Heart left ventricle (tissue), 16 donors: ENCODE measurements around the gene UBE3B. TPM values are rescaled to one million over a fixed set of nuclear protein-coding genes. Genes with fewer than 3 reads are reported as not detected.

Experiments
- ATAC-seq, 4 donors: fragments of 200-7000 bp; cut with Tn5 transposase; one replicate each; pipeline ENCODE4 v1.9.1; 2020 to 2022; ENCODE audit warnings: moderate library complexity in 4 of 4, mild to moderate bottlenecking in 3 of 4, moderate number of reproducible peaks in 1 of 4
- DNase-seq, 5 donors: peaks; one replicate each; pipeline ENCODE4 v3.0.0-alpha.2; 2020
- H3K27ac ChIP-seq, 12 donors: fragments of 200-600 bp; sonication (generic) in 4 of 12; one replicate each; pipeline versions ENCODE4 v1.5.0 to v1.8.0; 2016 to 2022; ENCODE audit warnings: mild to moderate bottlenecking in 2 of 12
- H3K27me3 ChIP-seq, 9 donors: fragments of 200-600 bp; sonication (generic) in 2 of 9; one replicate each; pipeline versions ENCODE4 v1.5.1 to v1.8.0; 2016 to 2022; ENCODE audit warnings: mild to moderate bottlenecking in 3 of 9
- H3K36me3 ChIP-seq, 9 donors: fragments of 200-600 bp; sonication (generic) in 2 of 9; one replicate each; pipeline versions ENCODE4 v1.5.0 to v1.8.0; 2018 to 2022; ENCODE audit warnings: mild to moderate bottlenecking in 2 of 9
- H3K4me1 ChIP-seq, 12 donors: fragments of 200-600 bp; sonication (generic) in 4 of 12; one replicate each; pipeline versions ENCODE4 v1.5.0 to v1.8.0; 2016 to 2022; ENCODE audit warnings: mild to moderate bottlenecking in 3 of 12
- H3K4me3 ChIP-seq, 12 donors: fragments of 200-600 bp; sonication (generic) in 4 of 12; one replicate each; pipeline versions ENCODE4 v1.5.0 to v1.8.0; 2017 to 2022; ENCODE audit warnings: mild to moderate bottlenecking in 9 of 12, moderate library complexity in 4 of 12
- H3K9me3 ChIP-seq, 12 donors: fragments of 200-600 bp; sonication (generic) in 4 of 12; one replicate each; pipeline versions ENCODE4 v1.5.0 to v1.8.0; 2016 to 2022; ENCODE audit warnings: mild to moderate bottlenecking in 1 of 12
- POLR2A ChIP-seq, 2 donors: fragments of 450-650 bp; IDR thresholded peaks; one replicate each; pipeline ENCODE4 v1.6.1; 2017; ENCODE audit warnings: antibody characterized with exemption in 2 of 2, mild to moderate bottlenecking in 2 of 2, moderate library complexity in 2 of 2
- WGBS, 4 donors: extraction: QIAGEN DNeasy Blood & Tissue Kit in 2 of 4; methylation state at CpG; one replicate each; pipeline versions ENCODE4 v1.1.5 to v1.1.7; 2013 to 2018; 5-methylcytosine and 5-hydroxymethylcytosine counted together
- intact Hi-C, 10 donors: fragments of 100-400 bp; cut with DNase I; formaldehyde crosslinking; loops; one replicate each; pipeline versions ENCODE4 v1.11.1 to v1.14.2; 2022
- polyA plus RNA-seq, 2 donors: library from polyadenylated mRNA; stranded (reverse); fragments of 200-250 nt; gene quantifications; one replicate each; pipeline ENCODE4 v1.2.3, GENCODE V29; 2013
- total RNA-seq, 9 donors: library from RNA; depleted of rRNA in 2 of 9; stranded (reverse); fragments of >200 nt in 2 of 9; fragmentation: NEBNext Ultra II Directional in 3 of 9; extraction: Animal tissue kit (Norgen Biotek cat#: 25700) in 3 of 9; gene quantifications; one replicate each; pipeline versions ENCODE4 v1.1.0 to v1.2.4, GENCODE V29; 2016 to 2023
- TF ChIP-seq, protein P1 (sequence below), 12 donors: fragments of 200-600 bp; sonication (generic) in 4 of 12; IDR thresholded peaks; one replicate each; pipeline versions ENCODE4 v1.5.0 to v1.8.0; 2018 to 2022; ENCODE audit warnings: antibody characterized with exemption in 12 of 12, mild to moderate bottlenecking in 5 of 12
- donor health status: ischemic (EF 13 %, LVEDD 7.1; RV severe dilation, severe dysfunction).
- donor health status: healthy with polysubstance abuse.
- donor health status: DM: no; HTN: yes; CAD: no.
- donor health status: DM: no; HTN: no; CAD: no.
- donor health status: ischemic (EF 25% LVEDD 6.9; RV normal size, moderate dysfunction).
- donor health status: ischemic (EF 25% LVEDD 5.7; RV mildly dilated, moderate dysfunction).
- donor health status: healthy.
- donor health status: DM: yes; HTN: yes; CAD: no.
- donor health status: ischemic (EF 35%, LVEDD 5.7; RV mildly dilated, moderate dysfunction).
- donor health status: nonischemic (EF 11% LVEDD 7.7; RV severe dilation, severe dysfunction).
- donor health status: DM: yes; HTN: yes; CAD: no.
- donor health status: PGD.
- donor health status: ischemic (EF 29% LVEDD 5.4; RV normal size, mild dysfunction).
- donor health status: nonischemic (EF 23%, LVEDD 6.1; RV moderate dilation, normal function).

Gene UBE3B
- total and polyA plus RNA-seq, 11 donors, result 19.1 to 82.7 (median 50.6) TPM

DNA sequence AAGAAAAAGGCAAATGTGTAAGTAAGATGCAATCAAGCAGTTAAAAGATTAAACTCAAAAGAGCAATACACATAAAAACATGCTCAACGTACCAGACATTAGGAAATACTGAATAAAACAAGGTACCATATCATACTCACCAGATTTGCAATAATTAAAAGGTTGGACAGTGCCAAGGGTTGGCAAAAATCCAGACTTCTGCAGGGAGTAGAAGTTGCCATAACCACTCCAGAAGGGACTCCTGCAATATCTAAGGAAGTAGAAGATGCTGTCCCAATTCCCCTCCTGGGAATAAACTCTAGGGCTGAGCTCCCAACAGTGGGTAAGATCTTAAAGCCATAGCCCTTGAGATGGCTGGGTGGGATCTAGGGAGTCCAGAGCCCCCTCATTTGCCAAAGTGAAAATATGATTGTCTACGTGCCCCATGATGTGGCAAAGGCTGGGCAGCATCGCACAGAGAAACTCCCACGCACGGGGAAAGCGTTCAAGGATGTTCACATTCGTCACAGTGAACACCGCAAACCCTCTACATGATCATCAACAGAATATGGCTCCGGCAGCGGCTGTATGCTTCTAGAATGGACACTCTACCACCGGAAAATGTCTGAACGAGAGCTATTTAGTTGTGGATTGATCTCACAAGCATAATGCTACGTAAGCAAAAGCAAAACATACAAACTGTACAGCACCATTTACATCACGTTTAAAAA, 12.6 kb upstream of the UBE3B start:
- intact Hi-C loops, result no loop called here
- Histone ChIP-seq H3K4me1 (peaks cover 64 to 98% (median 91%) of the 10 kb centered on the region in 12 donors), H3K27me3 (no peaks in the 10 kb centered on the region), H3K4me3 (no peak overlapping the region), H3K9me3 (no peaks in the 10 kb centered on the region), H3K36me3 (peaks cover 0 to 60% (median 32%) of the 10 kb centered on the region in 9 donors), H3K27ac (peak overlapping the region in 11 of 12 donors; percentile 93 to 100 (median 96))
- DNase-seq (no peak), ATAC-seq (no peak)
- 87 to 90% (median 89%) methylated on average over 14 of the region's 14 CpGs for WGBS, 4 donors
- TF ChIP-seq, protein P1, sequence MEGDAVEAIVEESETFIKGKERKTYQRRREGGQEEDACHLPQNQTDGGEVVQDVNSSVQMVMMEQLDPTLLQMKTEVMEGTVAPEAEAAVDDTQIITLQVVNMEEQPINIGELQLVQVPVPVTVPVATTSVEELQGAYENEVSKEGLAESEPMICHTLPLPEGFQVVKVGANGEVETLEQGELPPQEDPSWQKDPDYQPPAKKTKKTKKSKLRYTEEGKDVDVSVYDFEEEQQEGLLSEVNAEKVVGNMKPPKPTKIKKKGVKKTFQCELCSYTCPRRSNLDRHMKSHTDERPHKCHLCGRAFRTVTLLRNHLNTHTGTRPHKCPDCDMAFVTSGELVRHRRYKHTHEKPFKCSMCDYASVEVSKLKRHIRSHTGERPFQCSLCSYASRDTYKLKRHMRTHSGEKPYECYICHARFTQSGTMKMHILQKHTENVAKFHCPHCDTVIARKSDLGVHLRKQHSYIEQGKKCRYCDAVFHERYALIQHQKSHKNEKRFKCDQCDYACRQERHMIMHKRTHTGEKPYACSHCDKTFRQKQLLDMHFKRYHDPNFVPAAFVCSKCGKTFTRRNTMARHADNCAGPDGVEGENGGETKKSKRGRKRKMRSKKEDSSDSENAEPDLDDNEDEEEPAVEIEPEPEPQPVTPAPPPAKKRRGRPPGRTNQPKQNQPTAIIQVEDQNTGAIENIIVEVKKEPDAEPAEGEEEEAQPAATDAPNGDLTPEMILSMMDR (IDR thresholded peaks at IDR 0.05), result no peak

GRCh38 chr12:109466305-109466704, 11.1 kb upstream of the UBE3B start:
- ATAC-seq (peak in 1 of 4 donors; percentile 7), DNase-seq (no peak)
- Histone ChIP-seq H3K4me1 (peaks cover 53 to 95% (median 83%) of the 10 kb centered on the region in 12 donors), H3K36me3 (peaks cover 0 to 62% (median 27%) of the 10 kb centered on the region in 9 donors), H3K9me3 (no peaks in the 10 kb centered on the region), H3K4me3 (no peak overlapping the region), H3K27me3 (no peaks in the 10 kb centered on the region), H3K27ac (peak overlapping the region in 11 of 12 donors; percentile 71 to 100 (median 96))
- intact Hi-C loops, result no loop called here
- WGBS, 4 donors, result 53 to 66% (median 57%) methylated on average over 2 of the region's 2 CpGs
- TF ChIP-seq, protein P1 (IDR thresholded peaks at IDR 0.05), result no peak
- no peak for TF ChIP-seq POLR2A (IDR thresholded peaks at IDR 0.05)

DNA sequence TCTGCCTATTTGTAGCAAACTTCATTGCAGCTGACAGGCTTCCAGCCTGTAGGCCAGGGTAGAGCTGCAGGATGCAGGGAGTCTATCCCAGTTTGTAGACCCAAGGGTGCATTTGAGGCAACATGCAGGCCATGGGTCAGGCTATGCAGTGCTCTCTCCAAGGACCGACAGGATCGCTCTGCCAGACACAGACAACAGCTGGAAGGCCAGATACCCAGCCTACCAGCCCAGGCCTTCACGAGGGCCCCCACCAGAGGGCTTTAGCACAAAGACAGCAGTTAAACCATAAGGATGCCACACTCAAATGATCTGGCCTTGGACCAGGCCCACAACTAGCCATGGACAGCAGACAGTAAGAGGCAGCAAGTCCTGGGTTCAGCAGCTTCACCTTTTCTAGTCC, 10.6 kb upstream of the UBE3B start:
- peaks cover 48 to 92% (median 79%) of the 10 kb centered on the region in 12 donors for H3K4me1 ChIP-seq
- H3K27me3 ChIP-seq, result no peaks in the 10 kb centered on the region
- H3K36me3 ChIP-seq, result peaks cover 0 to 67% (median 27%) of the 10 kb centered on the region in 9 donors
- no peak for TF ChIP-seq POLR2A (IDR thresholded peaks at IDR 0.05)
- TF ChIP-seq, protein P1 (IDR thresholded peaks at IDR 0.05), result no peak
- intact Hi-C loops, result no loop called here
- DNase-seq (no peak), ATAC-seq (no peak)
- H3K27ac ChIP-seq, result peak overlapping the region in 11 of 12 donors; percentile 59 to 100 (median 96)
- H3K9me3 ChIP-seq, result no peaks in the 10 kb centered on the region
- 23 to 54% (median 47%) methylated on average over 2 to 3 of the region's 3 CpGs for WGBS, 4 donors
- H3K4me3 ChIP-seq, result no peak overlapping the region

- no peak for DNase-seq
- ATAC-seq, result peak in 2 of 4 donors; percentile 5
- Histone ChIP-seq H3K27ac (peak overlapping the region; percentile 6 to 100 (median 94)), H3K4me3 (no peak overlapping the region), H3K9me3 (no peaks in the 10 kb centered on the region), H3K4me1 (peaks cover 38 to 88% (median 71%) of the 10 kb centered on the region in 12 donors), H3K36me3 (peaks cover 0 to 78% (median 32%) of the 10 kb centered on the region in 9 donors), H3K27me3 (no peaks in the 10 kb centered on the region)
- peak in 1 of 2 donors; percentile 19 for TF ChIP-seq POLR2A (IDR thresholded peaks at IDR 0.05)
- TF ChIP-seq, protein P1 (IDR thresholded peaks at IDR 0.05), result peak in 1 of 12 donors; percentile 6
- WGBS, 4 donors, result 59 to 64% (median 61%) methylated on average over 7 of the region's 8 CpGs
- intact Hi-C loops, result no loop called here
These were observed 9.3 kb upstream of the UBE3B start for GRCh38 chr12:109467978-109468676.
